Measurements from ENCODE around the gene SSNA1. TPM values are rescaled to one million over a fixed set of nuclear protein-coding genes. Genes with fewer than 3 reads are reported as not detected.

SSNA1 gene
- total and polyA plus RNA-seq, 9 of the 15 experiments (the other 6 are each of a cell fraction or from before 2014, with no cell fraction given), result 1.9 to 130 (median 57.1) TPM

DNA sequence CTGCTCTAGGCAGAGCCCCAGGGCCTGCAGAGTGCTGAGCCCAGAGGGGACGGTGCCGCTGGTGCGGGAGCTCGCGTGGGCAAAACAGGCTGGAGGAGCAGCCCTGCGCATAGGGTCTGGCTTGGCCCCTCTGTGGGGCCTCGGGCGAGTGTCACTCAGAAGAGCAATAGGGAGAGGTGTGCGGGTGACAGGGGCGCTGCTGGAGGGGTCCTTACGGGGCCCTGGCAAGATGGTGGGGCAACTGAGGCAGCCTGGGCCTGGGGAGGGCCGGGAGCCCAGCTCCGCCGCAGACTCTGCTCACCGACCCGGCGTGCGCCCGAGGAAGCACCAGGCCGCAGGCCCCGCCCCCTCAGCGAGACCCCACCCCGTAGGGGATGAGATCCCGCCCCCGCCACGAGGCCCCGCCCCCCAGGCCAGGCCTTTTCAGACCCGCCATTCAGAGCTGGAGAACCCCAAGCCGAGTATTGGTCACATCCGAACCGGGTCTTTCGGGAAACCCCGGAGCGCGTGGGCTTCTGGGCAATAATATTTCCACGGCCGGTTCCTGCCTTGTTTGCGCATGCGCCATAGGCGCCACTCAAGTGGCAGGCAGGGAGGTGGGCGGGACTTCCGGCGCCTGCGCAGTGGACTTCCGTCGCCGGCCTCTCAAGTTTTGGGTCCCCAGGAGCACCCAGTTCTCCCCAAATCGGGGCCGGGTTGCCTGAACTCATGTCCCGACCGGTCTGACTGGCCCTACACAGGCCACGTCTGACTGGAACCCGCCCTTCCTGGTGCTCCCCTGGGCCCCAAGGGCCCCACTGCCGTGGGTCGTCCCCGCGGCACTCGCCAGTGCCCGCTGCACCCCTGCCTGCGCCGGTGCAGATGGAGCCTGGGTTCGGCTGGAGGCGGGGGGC lies 34.8 kb downstream of the SSNA1 start (continued):
- TF ChIP-seq XRCC4 (IDR thresholded peaks at IDR 0.05; ENCODE audit: extremely low read depth, insufficient read depth, insufficient read length) (no peak), RFX5 (IDR thresholded peaks at IDR 0.05; ENCODE audit: low read depth, low read length) (0 out of 2 replicates have a peak, but pooled peaks have one; percentile 59), TBL1XR1 (IDR thresholded peaks at IDR 0.05; ENCODE audit: low read length in 2 of 2) (peak in 1 of 2 experiments; percentile 25; a peak in 2 of 4 replicates), ZNF282 (CRISPR knock-in tag; IDR thresholded peaks at IDR 0.05) (no peak), MEF2D (tag; conservative IDR thresholded peaks at IDR 0.05; ENCODE audit: low read depth) (no peak), POLR2AphosphoS2 (IDR thresholded peaks at IDR 0.05; ENCODE audit: low read length) (no peak; the same call in 1 of the 2 replicates), RUNX1 (IDR thresholded peaks at IDR 0.05; ENCODE audit: low read depth) (0 out of 2 replicates have a peak, but pooled peaks have one; percentile 56), HNRNPUL1 (IDR thresholded peaks at IDR 0.05; ENCODE audit: low read length) (no peak), TBP (optimal IDR thresholded peaks at IDR 0.05; ENCODE audit: low read depth, low read length) (peak; percentile 58), SETDB1 (IDR thresholded peaks at IDR 0.05; ENCODE audit: low read length) (no peak), ZBED1 (IDR thresholded peaks at IDR 0.05) (no peak), SUPT5H (IDR thresholded peaks at IDR 0.05) (peak; percentile 83), USF2 (CRISPR knock-in tag; IDR thresholded peaks at IDR 0.05) (no peak), ZNF212 (CRISPR knock-in tag; IDR thresholded peaks at IDR 0.05) (no peak), ZBTB26 (CRISPR knock-in tag; IDR thresholded peaks at IDR 0.05) (no peak), POLR2G (IDR thresholded peaks at IDR 0.05; ENCODE audit: low read depth, low read length) (peak; percentile 86), NFIX (CRISPR knock-in tag; IDR thresholded peaks at IDR 0.05; ENCODE audit: low read depth) (no peak), POLR2B (IDR thresholded peaks at IDR 0.05; ENCODE audit: low read depth, partially characterized antibody) (peak; percentile 84), ETV6 (IDR thresholded peaks at IDR 0.05; ENCODE audit: borderline replicate concordance in 1 of 2, low read depth in 2 of 2, low read length in 1 of 2) (peak in 1 of 2 experiments; percentile 17; a peak in 1 of 4 replicates), ETV6 (CRISPR knock-in tag; IDR thresholded peaks at IDR 0.05; ENCODE audit: borderline replicate concordance) (no peak), HMG20B (CRISPR knock-in tag; IDR thresholded peaks at IDR 0.05) (no peak), ZNF224 (CRISPR knock-in tag; IDR thresholded peaks at IDR 0.05) (no peak), NR2F6 (CRISPR knock-in tag; IDR thresholded peaks at IDR 0.05) (no peak)
- TF ChIP-seq, protein P1, sequence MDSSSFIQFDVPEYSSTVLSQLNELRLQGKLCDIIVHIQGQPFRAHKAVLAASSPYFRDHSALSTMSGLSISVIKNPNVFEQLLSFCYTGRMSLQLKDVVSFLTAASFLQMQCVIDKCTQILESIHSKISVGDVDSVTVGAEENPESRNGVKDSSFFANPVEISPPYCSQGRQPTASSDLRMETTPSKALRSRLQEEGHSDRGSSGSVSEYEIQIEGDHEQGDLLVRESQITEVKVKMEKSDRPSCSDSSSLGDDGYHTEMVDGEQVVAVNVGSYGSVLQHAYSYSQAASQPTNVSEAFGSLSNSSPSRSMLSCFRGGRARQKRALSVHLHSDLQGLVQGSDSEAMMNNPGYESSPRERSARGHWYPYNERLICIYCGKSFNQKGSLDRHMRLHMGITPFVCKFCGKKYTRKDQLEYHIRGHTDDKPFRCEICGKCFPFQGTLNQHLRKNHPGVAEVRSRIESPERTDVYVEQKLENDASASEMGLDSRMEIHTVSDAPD (CRISPR knock-in tag; IDR thresholded peaks at IDR 0.05), result no peak
- TF ChIP-seq, protein P2, sequence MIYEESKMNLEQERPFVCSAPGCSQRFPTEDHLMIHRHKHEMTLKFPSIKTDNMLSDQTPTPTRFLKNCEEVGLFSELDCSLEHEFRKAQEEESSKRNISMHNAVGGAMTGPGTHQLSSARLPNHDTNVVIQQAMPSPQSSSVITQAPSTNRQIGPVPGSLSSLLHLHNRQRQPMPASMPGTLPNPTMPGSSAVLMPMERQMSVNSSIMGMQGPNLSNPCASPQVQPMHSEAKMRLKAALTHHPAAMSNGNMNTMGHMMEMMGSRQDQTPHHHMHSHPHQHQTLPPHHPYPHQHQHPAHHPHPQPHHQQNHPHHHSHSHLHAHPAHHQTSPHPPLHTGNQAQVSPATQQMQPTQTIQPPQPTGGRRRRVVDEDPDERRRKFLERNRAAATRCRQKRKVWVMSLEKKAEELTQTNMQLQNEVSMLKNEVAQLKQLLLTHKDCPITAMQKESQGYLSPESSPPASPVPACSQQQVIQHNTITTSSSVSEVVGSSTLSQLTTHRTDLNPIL (CRISPR knock-in tag; IDR thresholded peaks at IDR 0.05), result no peak
